Liver (tissue), 3 donors: ENCODE data around the gene PRELID1.

Experiments
- ATF3 ChIP-seq: IDR thresholded peaks from 2 replicates; pipeline ENCODE4 v1.6.1; 2016; ENCODE audit warnings: antibody characterized with exemption
- MAX ChIP-seq: IDR thresholded peaks from 2 replicates; pipeline ENCODE4 v1.6.1; 2016; ENCODE audit warnings: antibody characterized with exemption
- REST ChIP-seq: IDR thresholded peaks from 2 replicates; pipeline ENCODE4 v1.6.1; 2016; ENCODE audit warnings: antibody characterized with exemption, mild to moderate bottlenecking
- ZBTB33 ChIP-seq: IDR thresholded peaks from 2 replicates; pipeline ENCODE4 v1.6.1; 2016; ENCODE audit warnings: antibody characterized with exemption
- TF ChIP-seq, protein P1 (sequence below): fragments of 150-350 bp; IDR thresholded peaks from 2 replicates; pipeline ENCODE4 v1.5.1; 2017; ENCODE audit warnings: improper control_type of control experiment, low read depth, low read length; ENCODE audit not compliant: missing input control
- donor health status: healthy.
- donor health status: healthy.

GRCh38 chr5:177335701-177336065 lies 32.1 kb downstream of the PRELID1 start:
- TF ChIP-seq, protein P1, sequence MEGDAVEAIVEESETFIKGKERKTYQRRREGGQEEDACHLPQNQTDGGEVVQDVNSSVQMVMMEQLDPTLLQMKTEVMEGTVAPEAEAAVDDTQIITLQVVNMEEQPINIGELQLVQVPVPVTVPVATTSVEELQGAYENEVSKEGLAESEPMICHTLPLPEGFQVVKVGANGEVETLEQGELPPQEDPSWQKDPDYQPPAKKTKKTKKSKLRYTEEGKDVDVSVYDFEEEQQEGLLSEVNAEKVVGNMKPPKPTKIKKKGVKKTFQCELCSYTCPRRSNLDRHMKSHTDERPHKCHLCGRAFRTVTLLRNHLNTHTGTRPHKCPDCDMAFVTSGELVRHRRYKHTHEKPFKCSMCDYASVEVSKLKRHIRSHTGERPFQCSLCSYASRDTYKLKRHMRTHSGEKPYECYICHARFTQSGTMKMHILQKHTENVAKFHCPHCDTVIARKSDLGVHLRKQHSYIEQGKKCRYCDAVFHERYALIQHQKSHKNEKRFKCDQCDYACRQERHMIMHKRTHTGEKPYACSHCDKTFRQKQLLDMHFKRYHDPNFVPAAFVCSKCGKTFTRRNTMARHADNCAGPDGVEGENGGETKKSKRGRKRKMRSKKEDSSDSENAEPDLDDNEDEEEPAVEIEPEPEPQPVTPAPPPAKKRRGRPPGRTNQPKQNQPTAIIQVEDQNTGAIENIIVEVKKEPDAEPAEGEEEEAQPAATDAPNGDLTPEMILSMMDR, result no peak
- no peak for TF ChIP-seq MAX
- no peak for TF ChIP-seq ZBTB33
- TF ChIP-seq REST, result no peak
- TF ChIP-seq ATF3, result no peak
